Measurements from ENCODE around the gene DNAH6.

DNA sequence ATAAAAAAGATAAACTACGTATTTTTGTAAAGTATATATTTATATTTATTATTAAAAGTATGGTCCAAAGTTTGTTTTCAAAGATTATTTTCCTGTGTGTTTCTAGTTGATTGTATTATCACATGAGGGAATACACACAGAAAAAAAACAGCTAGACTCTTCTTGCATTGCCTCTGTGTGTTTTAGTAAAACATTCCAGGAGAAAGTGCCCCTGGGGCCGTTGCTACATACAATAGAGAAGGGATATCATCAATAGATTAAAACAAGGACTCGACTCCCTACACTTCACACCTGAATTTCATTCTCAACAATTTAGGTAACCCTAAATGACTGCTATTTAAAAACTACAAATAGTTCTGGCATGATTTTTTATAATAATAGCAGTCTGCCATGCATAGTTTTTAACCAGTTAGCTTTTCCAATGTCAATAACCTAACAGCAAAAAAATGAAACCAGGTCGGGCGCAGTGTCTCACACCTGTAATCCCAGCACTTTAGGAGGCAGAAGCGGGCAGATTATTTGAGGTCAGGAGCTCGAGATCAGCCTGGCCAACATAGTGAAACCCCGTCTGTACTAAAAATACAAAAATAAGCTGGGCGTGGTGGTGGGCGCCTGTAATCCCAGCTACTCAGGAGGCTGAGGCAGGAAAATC is 171.3 kb downstream of the DNAH6 start:
- no peak for TF ChIP-seq TAF1 (IDR thresholded peaks at IDR 0.05; ENCODE audit: low read depth, low read length)
- TF ChIP-seq POLR2A (IDR thresholded peaks at IDR 0.05; ENCODE audit: low read depth, low read length) = no peak
